Prostate gland (tissue), 2 donors: ENCODE measurements around the gene GID8. TPM values are rescaled to one million over a fixed set of nuclear protein-coding genes. Genes with fewer than 3 reads are reported as not detected.
A peak's percentile ranks its signal among the peaks of the same experiment; 100 is the strongest.

ENCODE experiments used
- DNase-seq: peaks from one replicate; pipeline ENCODE4 v3.0.0-alpha.2; 2019; ENCODE audit warnings: low spot score
- H3K27ac ChIP-seq, 2 donors: fragments of 200-600 bp; sonication (generic); 2 replicates each; pipeline ENCODE4 v1.5.1; 2017 to 2019
- H3K27me3 ChIP-seq: fragments of 200-600 bp; sonication (generic); replicated peaks from 2 replicates; pipeline ENCODE4 v1.5.1; 2019; ENCODE audit not compliant: insufficient read depth
- H3K36me3 ChIP-seq, 2 donors: fragments of 200-600 bp; sonication (generic); 1 replicate in 1 of 2; 2 replicates in 1 of 2; pipeline versions ENCODE4 v1.5.1 to v1.8.1; 2017 to 2019
- H3K4me1 ChIP-seq: fragments of 200-600 bp; sonication (generic); replicated peaks from 2 replicates; pipeline ENCODE4 v1.5.1; 2019
- H3K4me3 ChIP-seq, 2 donors: fragments of 200-600 bp; sonication (generic); 2 replicates each; pipeline ENCODE4 v1.5.1; 2017 to 2019
- H3K9me3 ChIP-seq: fragments of 200-600 bp; sonication (generic); 2 replicates; pipeline ENCODE4 v1.5.1; 2017
- POLR2A ChIP-seq: fragments of 450-650 bp; IDR thresholded peaks from one replicate; pipeline ENCODE4 v1.6.1; 2016; ENCODE audit warnings: antibody characterized with exemption, mild to moderate bottlenecking
- POLR2AphosphoS5 ChIP-seq: sonication (generic); formaldehyde crosslinking; IDR thresholded peaks from one replicate; pipeline ENCODE4 v1.6.1; 2017; ENCODE audit warnings: antibody characterized with exemption
- WGBS: methylation state at CpG from one replicate; pipeline ENCODE4 v1.1.5; 2018; 5-methylcytosine and 5-hydroxymethylcytosine counted together
- intact Hi-C: fragments of 100-400 bp; cut with DNase I; formaldehyde crosslinking; loops from one replicate; pipeline ENCODE4 v1.14.2; 2022
- total RNA-seq, 2 donors: library from RNA; depleted of rRNA; stranded (reverse); fragments of >200 nt; gene quantifications; one replicate each; pipeline ENCODE4 v1.1.0, GENCODE V29; 2016
- TF ChIP-seq, protein P1 (sequence below), 4 experiments: fragments of 200-600 bp in 2 of 4; fragments of 450-650 bp in 2 of 4; sonication (generic) in 2 of 4; IDR thresholded peaks; 1 replicate in 3 of 4; 2 replicates in 1 of 4; pipeline ENCODE4 v1.5.1; 2016 to 2019; ENCODE audit warnings: antibody characterized with exemption in 4 of 4, mild to moderate bottlenecking in 2 of 4, moderate library complexity in 2 of 4

Gene GID8
- total RNA-seq, 2 donors from 2014 or later = 38.7 to 42.7 TPM

DNA sequence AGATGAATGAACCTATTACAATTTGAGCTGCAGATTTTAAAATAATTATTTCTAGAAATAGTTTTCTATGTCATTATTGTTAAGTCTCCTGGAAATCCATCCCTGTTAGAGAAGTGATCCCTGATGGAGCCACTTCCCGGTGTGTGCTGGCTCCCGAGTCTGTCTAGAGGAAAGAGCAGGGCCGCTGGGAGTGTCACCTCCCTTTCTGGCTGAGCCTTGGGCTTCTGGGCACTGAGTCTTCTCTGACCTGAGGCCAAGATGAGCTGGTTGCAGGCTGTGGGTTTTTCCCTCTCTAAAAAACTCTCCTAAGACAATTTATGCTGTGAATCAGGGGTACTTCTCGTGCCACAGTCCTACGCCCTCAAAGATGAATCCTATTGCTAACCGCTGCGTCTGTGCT lies 47.5 kb upstream of the GID8 start:
- WGBS = 82% methylated on average over 7 of the region's 7 CpGs
- Histone ChIP-seq H3K9me3 (no peaks in the 10 kb centered on the region), H3K27ac (no peak overlapping the region), H3K36me3 (peaks cover 7 to 53% of the 10 kb centered on the region in 2 donors), H3K4me3 (no peak overlapping the region), H3K4me1 (peaks cover 13% of the 10 kb centered on the region), H3K27me3 (no peaks in the 10 kb centered on the region)
- DNase-seq = no peak
- TF ChIP-seq POLR2AphosphoS5 = no peak
- TF ChIP-seq, protein P1, sequence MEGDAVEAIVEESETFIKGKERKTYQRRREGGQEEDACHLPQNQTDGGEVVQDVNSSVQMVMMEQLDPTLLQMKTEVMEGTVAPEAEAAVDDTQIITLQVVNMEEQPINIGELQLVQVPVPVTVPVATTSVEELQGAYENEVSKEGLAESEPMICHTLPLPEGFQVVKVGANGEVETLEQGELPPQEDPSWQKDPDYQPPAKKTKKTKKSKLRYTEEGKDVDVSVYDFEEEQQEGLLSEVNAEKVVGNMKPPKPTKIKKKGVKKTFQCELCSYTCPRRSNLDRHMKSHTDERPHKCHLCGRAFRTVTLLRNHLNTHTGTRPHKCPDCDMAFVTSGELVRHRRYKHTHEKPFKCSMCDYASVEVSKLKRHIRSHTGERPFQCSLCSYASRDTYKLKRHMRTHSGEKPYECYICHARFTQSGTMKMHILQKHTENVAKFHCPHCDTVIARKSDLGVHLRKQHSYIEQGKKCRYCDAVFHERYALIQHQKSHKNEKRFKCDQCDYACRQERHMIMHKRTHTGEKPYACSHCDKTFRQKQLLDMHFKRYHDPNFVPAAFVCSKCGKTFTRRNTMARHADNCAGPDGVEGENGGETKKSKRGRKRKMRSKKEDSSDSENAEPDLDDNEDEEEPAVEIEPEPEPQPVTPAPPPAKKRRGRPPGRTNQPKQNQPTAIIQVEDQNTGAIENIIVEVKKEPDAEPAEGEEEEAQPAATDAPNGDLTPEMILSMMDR (IDR thresholded peaks at IDR 0.05) = no peak
- TF ChIP-seq POLR2A = no peak
- intact Hi-C loops = no loop called here

DNA sequence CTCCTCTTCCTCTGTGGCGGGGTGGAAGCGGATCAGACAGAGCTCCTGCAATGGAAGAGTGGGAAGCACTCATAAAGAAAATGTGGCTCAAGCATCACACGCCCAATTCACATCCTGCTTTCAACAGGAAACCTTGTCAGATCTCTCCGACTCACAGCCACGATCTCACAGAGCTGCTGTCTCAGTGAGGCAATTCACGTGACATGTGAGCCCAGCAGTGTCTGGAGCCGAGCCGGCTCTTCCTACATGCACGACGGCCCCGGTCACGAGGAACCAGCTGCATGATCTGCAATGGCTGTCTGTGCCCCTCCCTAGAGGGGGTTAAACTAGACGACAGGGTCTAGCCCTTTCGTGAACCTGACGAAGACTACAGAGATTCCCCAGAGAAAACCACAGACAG lies 46.8 kb upstream of the GID8 start:
- H3K27ac ChIP-seq = no peak overlapping the region
- no peaks in the 10 kb centered on the region for H3K9me3 ChIP-seq
- intact Hi-C loops = no loop called here
- 86% methylated on average over 15 of the region's 15 CpGs for WGBS
- no peak for TF ChIP-seq POLR2A
- TF ChIP-seq, protein P1 (IDR thresholded peaks at IDR 0.05) = no peak
- no peak for TF ChIP-seq POLR2AphosphoS5
- DNase-seq = no peak
- peaks cover 7 to 53% of the 10 kb centered on the region in 2 donors for H3K36me3 ChIP-seq
- H3K4me3 ChIP-seq = no peak overlapping the region
- peaks cover 13% of the 10 kb centered on the region for H3K4me1 ChIP-seq
- H3K27me3 ChIP-seq = no peaks in the 10 kb centered on the region

GRCh38 chr20:62892348-62893304 lies 45.3 kb upstream of the GID8 start:
- H3K27me3 ChIP-seq = no peaks in the 10 kb centered on the region
- no peaks in the 10 kb centered on the region for H3K9me3 ChIP-seq
- TF ChIP-seq, protein P1 (IDR thresholded peaks at IDR 0.05) = no peak
- TF ChIP-seq POLR2A (no peak), POLR2AphosphoS5 (no peak)
- no peak overlapping the region for H3K4me3 ChIP-seq
- no peak for DNase-seq
- peaks cover 3% of the 10 kb centered on the region for H3K4me1 ChIP-seq
- 88% methylated on average over 25 of the region's 25 CpGs for WGBS
- intact Hi-C loops = no loop called here
- no peak overlapping the region for H3K27ac ChIP-seq
- peaks cover 7 to 53% of the 10 kb centered on the region in 2 donors for H3K36me3 ChIP-seq

DNA sequence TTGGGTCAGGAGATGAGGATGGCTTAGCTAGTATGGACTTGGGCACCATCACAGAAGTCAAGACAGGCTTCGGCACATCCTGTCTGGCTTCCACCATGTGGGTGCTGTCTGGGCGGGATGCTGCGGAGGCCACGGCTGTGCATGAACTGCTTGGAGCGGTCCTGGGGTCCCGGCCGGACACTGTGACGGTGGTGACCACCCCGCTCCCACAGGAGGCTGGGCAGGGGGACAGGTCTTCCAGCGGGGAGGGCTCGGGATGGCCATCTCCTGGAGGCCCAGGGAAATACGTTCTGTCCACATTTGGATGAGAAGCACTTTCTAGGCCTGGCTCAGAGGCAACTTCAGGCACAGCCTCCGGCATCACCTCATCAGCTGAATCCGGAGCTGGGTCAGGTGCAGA lies 44.2 kb upstream of the GID8 start:
- H3K36me3 ChIP-seq = peaks cover 7 to 53% of the 10 kb centered on the region in 2 donors
- H3K4me1 ChIP-seq = no peaks in the 10 kb centered on the region
- 94% methylated on average over 14 of the region's 14 CpGs for WGBS
- H3K27ac ChIP-seq = no peak overlapping the region
- H3K9me3 ChIP-seq = no peaks in the 10 kb centered on the region
- H3K4me3 ChIP-seq = no peak overlapping the region
- intact Hi-C loops = no loop called here
- H3K27me3 ChIP-seq = no peaks in the 10 kb centered on the region
- DNase-seq = no peak
- TF ChIP-seq POLR2AphosphoS5 = no peak
- TF ChIP-seq, protein P1 (IDR thresholded peaks at IDR 0.05) = peak in 1 of 4 experiments; percentile 10

GRCh38 chr20:62894261-62894660 lies 43.7 kb upstream of the GID8 start:
- Histone ChIP-seq H3K9me3 (no peaks in the 10 kb centered on the region), H3K27me3 (no peaks in the 10 kb centered on the region), H3K4me1 (no peaks in the 10 kb centered on the region), H3K4me3 (no peak overlapping the region), H3K36me3 (peaks cover 7 to 49% of the 10 kb centered on the region in 2 donors), H3K27ac (no peak overlapping the region)
- intact Hi-C loops = no loop called here
- WGBS = 91% methylated on average over 14 of the region's 14 CpGs
- no peak for TF ChIP-seq POLR2A
- TF ChIP-seq, protein P1 (IDR thresholded peaks at IDR 0.05) = no peak
- no peak for TF ChIP-seq POLR2AphosphoS5
- no peak for DNase-seq
